ENCODE measurements around the gene BGN.

The BGN gene

GRCh38 chrX:153502796-153503195 lies 8.0 kb downstream of the BGN start:
- TF ChIP-seq CTCF (IDR thresholded peaks at IDR 0.05; ENCODE audit: control insufficient read depth, extremely low read depth, insufficient read depth): no peak
- no peak for DNase-seq (ENCODE audit: low read depth)
- H3K4me3 ChIP-seq (ENCODE audit: low read depth, low read length): no peak overlapping the region

- H3K4me3 ChIP-seq (ENCODE audit: low read depth, low read length): no peak overlapping the region
- no peak for TF ChIP-seq CTCF (IDR thresholded peaks at IDR 0.05; ENCODE audit: control insufficient read depth, extremely low read depth, insufficient read depth)
- DNase-seq (ENCODE audit: low read depth): no peak
Measured at GRCh38 chrX:153504445-153505016, 9.8 kb downstream of the BGN start.

DNA sequence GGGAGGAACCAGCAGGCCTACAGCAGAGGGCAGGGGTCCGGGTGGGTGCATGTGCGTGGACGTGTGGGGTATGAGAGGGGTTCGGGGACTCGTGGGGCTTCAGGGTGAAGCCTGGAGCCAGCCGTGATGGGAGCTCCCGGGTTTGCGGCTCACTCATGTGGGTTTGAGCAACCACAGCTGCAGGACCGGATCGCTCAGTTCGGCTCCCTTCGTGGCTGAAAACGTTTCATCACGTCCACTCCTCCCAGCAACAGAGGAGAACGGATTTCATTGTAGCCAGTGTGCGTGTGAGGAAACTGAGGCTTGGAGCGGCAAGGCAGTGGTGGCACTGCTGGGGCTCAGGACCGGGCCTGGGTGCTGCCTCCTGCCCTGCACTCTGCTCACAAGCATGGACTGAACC lies 10.6 kb downstream of the BGN start:
- TF ChIP-seq CTCF (IDR thresholded peaks at IDR 0.05; ENCODE audit: control insufficient read depth, extremely low read depth, insufficient read depth): no peak
- no peak for DNase-seq (ENCODE audit: low read depth)
- no peak overlapping the region for H3K4me3 ChIP-seq (ENCODE audit: low read depth, low read length)

DNA sequence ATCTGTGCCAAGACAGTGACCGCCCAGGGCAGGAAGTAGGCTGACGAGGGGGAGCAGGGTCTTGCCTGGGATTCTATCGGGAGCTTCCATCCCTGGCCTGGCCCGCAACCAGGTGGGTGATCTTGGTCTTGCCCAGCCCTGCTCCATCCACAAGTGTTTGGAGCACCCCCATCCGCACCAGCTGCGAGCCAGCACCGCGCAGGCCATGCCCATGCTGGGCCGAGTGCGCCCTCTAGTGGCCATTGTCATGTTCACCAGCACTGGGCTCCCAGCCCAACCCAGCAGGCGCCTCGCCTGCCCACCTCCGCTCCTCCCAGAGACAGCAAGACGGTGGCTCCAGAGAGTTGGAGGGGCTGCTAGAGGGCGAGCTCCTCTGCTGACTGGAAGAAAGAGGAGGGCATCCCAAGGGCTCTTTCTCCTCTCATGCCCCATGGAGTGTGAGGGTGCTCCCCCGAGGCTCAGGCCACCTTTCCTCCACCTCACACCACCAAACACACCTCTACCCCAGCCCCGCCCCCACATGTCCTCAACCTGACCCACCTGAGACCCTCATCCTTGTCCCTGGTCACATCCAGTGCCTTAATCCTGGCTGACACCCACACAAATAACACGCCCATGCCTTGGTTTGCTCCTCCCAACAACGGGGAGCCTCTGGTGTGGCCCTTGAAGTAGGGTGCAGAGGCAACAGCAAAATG lies 12.9 kb downstream of the BGN start:
- no peak overlapping the region for H3K4me3 ChIP-seq (ENCODE audit: low read depth, low read length)
- peak; percentile 3 for DNase-seq (ENCODE audit: low read depth)

DNA sequence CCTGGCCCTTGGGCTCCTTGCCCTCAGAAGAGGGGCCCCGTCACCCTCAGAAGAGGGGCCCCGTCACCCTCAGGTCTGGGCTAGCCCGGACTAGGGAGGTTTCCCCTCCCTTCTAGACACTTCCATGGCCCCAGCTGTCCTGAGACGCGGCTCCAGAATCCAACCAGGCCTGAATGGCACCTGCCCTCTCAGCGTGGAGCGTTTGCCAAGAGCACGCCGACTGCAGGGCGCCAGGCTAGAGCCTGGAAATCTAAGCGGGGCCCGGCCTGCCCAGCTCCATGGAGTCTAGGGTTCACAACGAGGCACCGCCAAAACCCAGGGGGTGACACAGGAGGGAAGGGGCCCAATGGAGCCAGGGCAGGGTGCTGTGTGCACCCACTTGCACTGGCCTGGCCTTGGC lies 14.8 kb downstream of the BGN start:
- no peak for TF ChIP-seq CTCF (IDR thresholded peaks at IDR 0.05; ENCODE audit: control insufficient read depth, extremely low read depth, insufficient read depth)
- H3K4me3 ChIP-seq (ENCODE audit: low read depth, low read length): no peak overlapping the region
- no peak for DNase-seq (ENCODE audit: low read depth)

More for the DNA sequence above, 12.9 kb downstream of the BGN start:
- peak; percentile 87 for TF ChIP-seq CTCF (IDR thresholded peaks at IDR 0.05; ENCODE audit: control insufficient read depth, extremely low read depth, insufficient read depth)

DNA sequence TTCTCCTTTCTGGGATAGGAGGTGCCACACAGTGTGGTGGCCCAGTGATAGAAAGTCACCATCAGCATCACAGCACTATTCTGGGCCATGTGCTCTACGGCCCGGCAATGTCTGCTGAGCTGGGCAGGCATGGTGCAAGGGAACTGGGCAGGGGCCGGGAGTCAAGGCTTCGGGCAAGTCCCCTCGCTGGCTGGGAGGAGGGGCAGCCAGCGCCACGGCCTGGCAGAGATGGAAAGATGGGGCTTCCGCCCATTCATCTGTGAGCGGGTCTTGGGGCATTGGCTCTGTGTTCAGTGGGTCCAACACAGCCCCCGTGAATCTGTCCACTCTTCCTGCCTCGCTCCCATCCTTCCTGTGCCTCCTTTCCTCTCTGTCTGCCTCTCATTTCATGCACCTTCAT lies 15.6 kb downstream of the BGN start:
- no peak overlapping the region for H3K4me3 ChIP-seq (ENCODE audit: low read depth, low read length)
- TF ChIP-seq CTCF (IDR thresholded peaks at IDR 0.05; ENCODE audit: control insufficient read depth, extremely low read depth, insufficient read depth): no peak
- DNase-seq (ENCODE audit: low read depth): no peak

Measured in LNCaP clone FGC (cell line).